ENCODE results near the gene C22orf39.

GRCh38 chr22:19450363-19451175 is 3.1 kb upstream of the C22orf39 start:
- TF ChIP-seq POLR2A (IDR thresholded peaks at IDR 0.05) (no peak), CTCF (IDR thresholded peaks at IDR 0.05) (no peak), EP300 (IDR thresholded peaks at IDR 0.05) (no peak), POLR2AphosphoS5 (IDR thresholded peaks at IDR 0.05) (no peak)
